PC-3 (cell line): ENCODE results near the gene RIPK3. TPM values are rescaled to one million over a fixed set of nuclear protein-coding genes. Genes with fewer than 3 reads are reported as not detected.

Experiments
- ATAC-seq: fragments of 200-7000 bp; cut with Tn5 transposase; 2 replicates; pipeline ENCODE4 v1.9.1; 2020; ENCODE audit warnings: mild to moderate bottlenecking, moderate library complexity
- BruUV-seq: library from RNA; stranded (reverse); fragments of 400-500 nt; replicated peaks from 2 replicates; lab custom pipeline; 2021; lab: Mats Ljungman, UMichigan
- CTCF ChIA-PET: fragments of 300-600 bp; sonication (Branson Sonifier 250); formaldehyde crosslinking; loops from one replicate; lab custom pipeline; 2022; ENCODE audit warnings: antibody characterized with exemption; lab: Charles Lee
- POLR2A ChIA-PET: fragments of 300-600 bp; sonication (Branson Sonifier 250); formaldehyde crosslinking; loops from one replicate; lab custom pipeline; 2022; ENCODE audit warnings: antibody characterized with exemption; ENCODE audit not compliant: unreplicated experiment; lab: Charles Lee
- DNase-seq: peaks from one replicate; pipeline ENCODE4 v3.0.0-alpha.2; 2015
- H2AFZ ChIP-seq: fragments of 300-600 bp; sonication (generic); 2 replicates; pipeline ENCODE4 v1.6.0; 2016; ENCODE audit warnings: antibody characterized with exemption, low read length
- H3F3A ChIP-seq: fragments of 300-600 bp; sonication (generic); one replicate; pipeline ENCODE4 v1.6.0; 2017; ENCODE audit warnings: antibody characterized with exemption, low read length, control low read depth, mild to moderate bottlenecking; ENCODE audit not compliant: unreplicated experiment
- H3K27ac ChIP-seq: fragments of 300-600 bp; sonication (generic); 2 replicates; pipeline ENCODE4 v1.5.1; 2016; ENCODE audit warnings: mild to moderate bottlenecking, low read length
- H3K27me3 ChIP-seq: fragments of 300-600 bp; sonication (generic); 2 replicates; pipeline ENCODE4 v1.6.1; 2016; ENCODE audit warnings: low read length, mixed read lengths
- H3K36me3 ChIP-seq: fragments of 300-600 bp; sonication (generic); 2 replicates; pipeline ENCODE4 v1.6.1; 2016; ENCODE audit warnings: low read depth, mixed run types, low read length, mixed read lengths
- H3K4me1 ChIP-seq: fragments of 300-600 bp; sonication (generic); 2 replicates; pipeline ENCODE4 v1.5.1; 2016; ENCODE audit warnings: low read length; ENCODE audit not compliant: insufficient read depth
- H3K4me2 ChIP-seq: fragments of 300-600 bp; sonication (generic); 2 replicates; pipeline ENCODE4 v1.6.0; 2016; ENCODE audit warnings: low read length
- H3K4me3 ChIP-seq: fragments of 300-600 bp; sonication (generic); 2 replicates; pipeline ENCODE4 v1.5.1; 2016; ENCODE audit warnings: mild to moderate bottlenecking, low read length, mixed read lengths
- H3K79me2 ChIP-seq: fragments of 300-600 bp; sonication (generic); 2 replicates; pipeline ENCODE4 v1.6.1; 2017; ENCODE audit warnings: low read length, mixed read lengths
- H3K9ac ChIP-seq: fragments of 300-600 bp; sonication (generic); 2 replicates; pipeline ENCODE4 v1.6.0; 2016; ENCODE audit warnings: mild to moderate bottlenecking, low read length
- H3K9me2 ChIP-seq: fragments of 300-600 bp; sonication (generic); replicated peaks from 2 replicates; pipeline ENCODE4 v1.6.1; 2016; ENCODE audit warnings: mixed run types, low read length, mixed read lengths
- H3K9me3 ChIP-seq: fragments of 300-600 bp; sonication (generic); 2 replicates; pipeline ENCODE4 v1.6.1; 2016; ENCODE audit warnings: low read length, mixed read lengths
- H4K20me1 ChIP-seq: fragments of 300-600 bp; sonication (generic); 2 replicates; pipeline ENCODE4 v1.6.1; 2016; ENCODE audit warnings: low read length, mixed read lengths
- EZH2 ChIP-seq: fragments of 300-600 bp; sonication (generic); IDR thresholded peaks from one replicate; pipeline ENCODE4 v1.6.1; 2017; ENCODE audit warnings: antibody characterized with exemption, mild to moderate bottlenecking, low read length; ENCODE audit not compliant: unreplicated experiment
- EZH2phosphoT487 ChIP-seq: fragments of 300-600 bp; sonication (generic); IDR thresholded peaks from 2 replicates; pipeline ENCODE4 v1.6.1; 2018; ENCODE audit warnings: mild to moderate bottlenecking, antibody characterized with exemption, low read length, borderline replicate concordance
- intact Hi-C: fragments of 100-400 bp; cut with micrococcal nuclease; formaldehyde crosslinking; loops from 2 replicates; pipeline ENCODE4 v1.9.0; 2023
- total RNA-seq: library from RNA; depleted of rRNA; stranded (reverse); fragments of >200 nt; gene quantifications from 2 replicates; pipeline ENCODE4 v1.2.3, GENCODE V29; 2014
- TF ChIP-seq, protein P1 (sequence below): fragments of 300-600 bp; sonication (generic); conservative IDR thresholded peaks from 2 replicates; pipeline ENCODE4 v1.5.1; 2017; ENCODE audit warnings: antibody characterized with exemption, low read depth, mild to moderate bottlenecking, low read length

The RIPK3 gene
- total RNA-seq, 1 experiment from 2014 or later: not detected

- Histone ChIP-seq H3K36me3 (no peaks in the 10 kb centered on the region), H4K20me1 (no peaks in the 10 kb centered on the region), H3F3A (no peaks in the 10 kb centered on the region), H3K4me2 (no peak overlapping the region), H3K79me2 (no peaks in the 10 kb centered on the region), H3K9ac (no peak overlapping the region), H3K27ac (no peak overlapping the region), H3K27me3 (no peaks in the 10 kb centered on the region), H2AFZ (no peak overlapping the region), H3K4me1 (peaks cover 8% of the 10 kb centered on the region), H3K9me3 (no peaks in the 10 kb centered on the region), H3K9me2 (no peaks in the 10 kb centered on the region), H3K4me3 (no peak overlapping the region)
- TF ChIP-seq, protein P1, sequence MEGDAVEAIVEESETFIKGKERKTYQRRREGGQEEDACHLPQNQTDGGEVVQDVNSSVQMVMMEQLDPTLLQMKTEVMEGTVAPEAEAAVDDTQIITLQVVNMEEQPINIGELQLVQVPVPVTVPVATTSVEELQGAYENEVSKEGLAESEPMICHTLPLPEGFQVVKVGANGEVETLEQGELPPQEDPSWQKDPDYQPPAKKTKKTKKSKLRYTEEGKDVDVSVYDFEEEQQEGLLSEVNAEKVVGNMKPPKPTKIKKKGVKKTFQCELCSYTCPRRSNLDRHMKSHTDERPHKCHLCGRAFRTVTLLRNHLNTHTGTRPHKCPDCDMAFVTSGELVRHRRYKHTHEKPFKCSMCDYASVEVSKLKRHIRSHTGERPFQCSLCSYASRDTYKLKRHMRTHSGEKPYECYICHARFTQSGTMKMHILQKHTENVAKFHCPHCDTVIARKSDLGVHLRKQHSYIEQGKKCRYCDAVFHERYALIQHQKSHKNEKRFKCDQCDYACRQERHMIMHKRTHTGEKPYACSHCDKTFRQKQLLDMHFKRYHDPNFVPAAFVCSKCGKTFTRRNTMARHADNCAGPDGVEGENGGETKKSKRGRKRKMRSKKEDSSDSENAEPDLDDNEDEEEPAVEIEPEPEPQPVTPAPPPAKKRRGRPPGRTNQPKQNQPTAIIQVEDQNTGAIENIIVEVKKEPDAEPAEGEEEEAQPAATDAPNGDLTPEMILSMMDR: no peak
- TF ChIP-seq EZH2phosphoT487 (no peak), EZH2 (no peak)
- BruUV-seq: no TSS peak
- POLR2A ChIA-PET: no interaction called here
- DNase-seq (no peak), ATAC-seq (no peak)
- CTCF ChIA-PET: no interaction called here
- intact Hi-C loops: no loop called here
Measured at GRCh38 chr14:24387009-24387345, 47.2 kb upstream of the RIPK3 start.

GRCh38 chr14:24385524-24385923, 45.7 kb upstream of the RIPK3 start:
- H3K4me1 ChIP-seq: no peaks in the 10 kb centered on the region
- DNase-seq (no peak), ATAC-seq (no peak)
- intact Hi-C loops: no loop called here
- ChIA-PET CTCF (no interaction called here), POLR2A (no interaction called here)
- no peaks in the 10 kb centered on the region for H3K79me2 ChIP-seq
- H3K36me3 ChIP-seq: no peaks in the 10 kb centered on the region
- no peaks in the 10 kb centered on the region for H3K27me3 ChIP-seq
- no peaks in the 10 kb centered on the region for H3K9me3 ChIP-seq
- H3K9me2 ChIP-seq: no peaks in the 10 kb centered on the region
- no peak overlapping the region for H3K9ac ChIP-seq
- H4K20me1 ChIP-seq: no peaks in the 10 kb centered on the region
- H3K27ac ChIP-seq: no peak overlapping the region
- H3K4me3 ChIP-seq: no peak overlapping the region
- BruUV-seq: no TSS peak
- TF ChIP-seq EZH2: no peak
- TF ChIP-seq, protein P1: no peak
- no peak for TF ChIP-seq EZH2phosphoT487
- H3F3A ChIP-seq: no peaks in the 10 kb centered on the region
- no peak overlapping the region for H2AFZ ChIP-seq
- H3K4me2 ChIP-seq: no peak overlapping the region

- no peaks in the 10 kb centered on the region for H3K4me1 ChIP-seq
- POLR2A ChIA-PET: no interaction called here
- H3K4me3 ChIP-seq: no peak overlapping the region
- intact Hi-C loops: no loop called here
- H3K4me2 ChIP-seq: no peak overlapping the region
- H3K9me2 ChIP-seq: no peaks in the 10 kb centered on the region
- TF ChIP-seq EZH2: no peak
- TF ChIP-seq EZH2phosphoT487: no peak
- TF ChIP-seq, protein P1: no peak
- H3K27me3 ChIP-seq: no peaks in the 10 kb centered on the region
- no peak overlapping the region for H3K27ac ChIP-seq
- CTCF ChIA-PET: no interaction called here
- no TSS peak for BruUV-seq
- no peaks in the 10 kb centered on the region for H3K9me3 ChIP-seq
- no peaks in the 10 kb centered on the region for H3K36me3 ChIP-seq
- H2AFZ ChIP-seq: no peak overlapping the region
- H3K79me2 ChIP-seq: no peaks in the 10 kb centered on the region
- no peaks in the 10 kb centered on the region for H4K20me1 ChIP-seq
- ATAC-seq: no peak
- no peaks in the 10 kb centered on the region for H3F3A ChIP-seq
- no peak for DNase-seq
- H3K9ac ChIP-seq: no peak overlapping the region
Measured at GRCh38 chr14:24384169-24384568, 44.4 kb upstream of the RIPK3 start.
